ENCODE results near the gene TNXB.
"Not testable (repeated sequence)": the region's sequence is repeated elsewhere in the genome, so short reads cannot be mapped to it uniquely, and the experiment has no call there.

TNXB gene

DNA sequence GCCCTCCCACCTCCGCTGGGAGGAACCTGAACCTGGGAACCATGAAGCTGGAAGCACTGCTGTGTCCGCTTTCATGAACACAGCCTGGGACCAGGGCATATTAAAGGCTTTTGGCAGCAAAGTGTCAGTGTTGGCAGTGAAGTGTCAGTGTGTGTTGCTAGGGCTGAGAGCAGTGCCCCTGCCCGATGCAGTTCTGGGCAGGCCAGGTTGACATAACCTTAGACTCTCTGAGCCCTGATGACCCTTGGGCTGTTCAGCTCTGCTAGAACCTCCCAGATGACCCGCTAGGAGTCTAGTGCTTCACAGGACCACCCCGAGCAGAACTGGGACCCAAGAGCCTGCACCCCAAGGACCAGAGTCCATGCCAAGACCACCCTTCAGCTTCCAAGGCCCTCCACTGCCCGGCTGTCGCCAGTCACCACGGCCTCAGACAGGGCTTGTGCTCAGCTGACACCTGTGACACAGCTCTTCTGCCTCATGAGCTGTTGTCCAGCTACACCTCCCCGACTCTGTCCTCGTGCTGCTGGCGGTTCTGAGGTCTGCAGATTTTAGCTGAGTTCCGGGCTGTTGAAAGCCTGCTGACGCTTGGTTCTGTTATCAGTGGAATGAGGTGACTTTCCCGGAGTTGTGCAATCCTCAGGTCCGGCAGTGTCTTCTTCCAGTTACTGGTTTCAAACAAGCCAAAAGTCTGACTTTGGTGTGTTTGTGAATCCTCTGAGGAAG is 106.4 kb downstream of the TNXB start:
- not testable (repeated sequence) for DNase-seq (ENCODE audit: low spot score)

DNA sequence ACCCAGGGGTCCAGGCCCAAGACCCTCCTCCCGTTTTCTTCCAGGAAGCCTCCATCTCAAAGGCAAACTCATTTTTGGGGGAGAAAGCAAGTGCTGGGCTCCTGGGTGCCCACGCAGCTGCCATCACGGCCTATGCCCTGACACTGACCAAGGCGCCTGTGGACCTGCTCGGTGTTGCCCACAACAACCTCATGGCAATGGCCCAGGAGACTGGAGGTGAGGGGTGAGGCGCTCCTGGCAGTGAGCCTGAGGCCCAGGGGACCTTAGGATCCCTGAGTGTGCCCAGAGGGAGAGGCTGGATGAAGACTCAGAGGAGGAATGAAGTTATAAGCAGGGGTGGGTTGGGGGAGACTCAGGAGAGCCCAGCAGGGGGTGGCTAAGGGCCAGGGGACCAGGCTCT is 112.8 kb downstream of the TNXB start:
- not testable (repeated sequence) for DNase-seq (ENCODE audit: low spot score)

DNA sequence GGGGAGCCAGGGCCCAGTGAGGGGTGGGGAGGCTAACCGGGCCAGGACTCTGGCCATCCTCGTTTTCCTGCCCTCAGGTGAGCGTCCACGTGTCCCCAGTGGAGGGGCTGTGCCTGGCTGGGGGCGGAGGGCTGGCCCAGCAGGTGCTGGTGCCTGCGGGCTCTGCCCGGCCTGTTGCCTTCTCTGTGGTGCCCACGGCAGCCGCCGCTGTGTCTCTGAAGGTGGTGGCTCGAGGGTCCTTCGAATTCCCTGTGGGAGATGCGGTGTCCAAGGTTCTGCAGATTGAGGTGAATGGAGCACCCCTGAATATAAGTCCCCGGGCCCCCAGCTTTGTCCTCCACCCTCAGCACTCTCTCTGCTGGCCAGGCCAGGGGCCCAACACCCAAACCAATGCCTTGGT is 114.7 kb downstream of the TNXB start:
- DNase-seq (ENCODE audit: low spot score) = not testable (repeated sequence)
